Endothelial cell of umbilical vein (primary cell): ENCODE measurements around the gene MAG. TPM values are rescaled to one million over a fixed set of nuclear protein-coding genes. Genes with fewer than 3 reads are reported as not detected.

Experiments
- BruUV-seq: library from RNA; stranded (reverse); fragments of 400-500 nt; replicated peaks from 2 replicates; lab custom pipeline; 2021; lab: Mats Ljungman, UMichigan
- CTCF ChIA-PET: fragments of 300-600, 350-600 bp; sonication (Branson Sonifier 250); formaldehyde crosslinking; loops from one replicate; lab custom pipeline; 2021; ENCODE audit warnings: antibody characterized with exemption, inconsistent platforms; lab: Charles Lee
- POLR2A ChIA-PET: fragments of 300-600, 350-600 bp; sonication (Branson Sonifier 250); formaldehyde crosslinking; loops from one replicate; lab custom pipeline; 2021; ENCODE audit warnings: antibody characterized with exemption, inconsistent platforms; lab: Charles Lee
- DNase-seq: peaks from one replicate; pipeline ENCODE4 v3.0.0-alpha.2; 2011; ENCODE audit warnings: low read depth, low spot score
- FAIRE-seq: peaks from 2 replicates; lab custom pipeline; 2011; peaks lifted over from hg19 to GRCh38; lab: Jason Lieb, UNC
- H2AFZ ChIP-seq: 2 replicates; pipeline ENCODE4 v1.6.0; 2012; ENCODE audit warnings: low read depth, low read length, control low read depth, inconsistent platforms
- H3K27ac ChIP-seq: 2 replicates; pipeline ENCODE4 v1.5.1; 2011; ENCODE audit warnings: low read depth, mild to moderate bottlenecking, control low read depth, low read length, moderate library complexity; ENCODE audit not compliant: insufficient read depth
- H3K27me3 ChIP-seq, 2 experiments: 2 replicates each; pipeline versions ENCODE4 v1.6.0 to v1.6.1; 2011; ENCODE audit warnings: low read length in 2 of 2, mixed read lengths in 1 of 2; ENCODE audit not compliant: control insufficient read depth in 2 of 2, insufficient read depth in 2 of 2
- H3K36me3 ChIP-seq, 2 experiments: 2 replicates in 1 of 2; 3 replicates in 1 of 2; pipeline ENCODE4 v1.5.1; 2011; ENCODE audit warnings: low read length in 2 of 2, mild to moderate bottlenecking in 1 of 2, moderate library complexity in 1 of 2; ENCODE audit not compliant: control insufficient read depth in 2 of 2, insufficient read depth in 2 of 2; ENCODE audit errors: extremely low read depth in 1 of 2
- H3K4me1 ChIP-seq: 3 replicates; pipeline ENCODE4 v1.5.1; 2011; ENCODE audit warnings: mild to moderate bottlenecking, low read length; ENCODE audit not compliant: control insufficient read depth, insufficient read depth; ENCODE audit errors: extremely low read depth
- H3K4me2 ChIP-seq: 2 replicates; pipeline ENCODE4 v1.6.1; 2011; ENCODE audit warnings: low read length, control low read depth, mixed read lengths; ENCODE audit not compliant: insufficient read depth
- H3K4me3 ChIP-seq, 3 experiments: fragments of 200-600 bp in 1 of 3; sonication (generic), shearing (Covaris generic) in 1 of 3; replicated peaks in 1 of 3; 2 replicates each; pipeline ENCODE4 v1.5.1; 2011 to 2016; ENCODE audit warnings: control low read depth in 3 of 3, low read length in 3 of 3, mild to moderate bottlenecking in 2 of 3, inconsistent platforms in 1 of 3, low read depth in 1 of 3, moderate library complexity in 1 of 3; ENCODE audit not compliant: insufficient read depth in 1 of 3
- H3K79me2 ChIP-seq: 2 replicates; pipeline ENCODE4 v1.6.0; 2012; ENCODE audit warnings: low read length, inconsistent platforms; ENCODE audit not compliant: control insufficient read depth, insufficient read depth
- H3K9ac ChIP-seq: replicated peaks from 2 replicates; pipeline ENCODE3; 2011; ENCODE audit warnings: low read length, control low read depth; ENCODE audit not compliant: insufficient read depth; ENCODE audit errors: extremely low read depth
- H3K9me1 ChIP-seq: replicated peaks from 3 replicates; pipeline ENCODE4 v1.6.0; 2011; ENCODE audit warnings: mild to moderate bottlenecking, low read length; ENCODE audit not compliant: control insufficient read depth, insufficient read depth; ENCODE audit errors: extremely low read depth
- H3K9me3 ChIP-seq: replicated peaks from 2 replicates; pipeline ENCODE4 v1.5.1; 2012; ENCODE audit warnings: low read length, inconsistent platforms; ENCODE audit not compliant: control insufficient read depth, insufficient read depth
- H4K20me1 ChIP-seq: replicated peaks from 2 replicates; pipeline ENCODE3; 2011; ENCODE audit warnings: mild to moderate bottlenecking, low read length; ENCODE audit not compliant: control insufficient read depth, insufficient read depth; ENCODE audit errors: extremely low read depth
- EZH2 ChIP-seq: IDR thresholded peaks from 2 replicates; pipeline ENCODE4 v1.6.1; 2012; ENCODE audit warnings: borderline replicate concordance, low read depth, mild to moderate bottlenecking, moderate library complexity, low read length, inconsistent platforms; ENCODE audit not compliant: severe bottlenecking
- FOS ChIP-seq: IDR thresholded peaks from 2 replicates; pipeline ENCODE4 v1.6.1; 2011; ENCODE audit warnings: mild to moderate bottlenecking, low read length, moderate library complexity, borderline replicate concordance; ENCODE audit not compliant: insufficient read depth
- GATA2 ChIP-seq: IDR thresholded peaks from 2 replicates; pipeline ENCODE4 v1.7.0; 2011; ENCODE audit warnings: low read depth, mild to moderate bottlenecking, moderate library complexity, mixed read lengths, low read length; ENCODE audit not compliant: insufficient read length, insufficient read depth
- MYC ChIP-seq: IDR thresholded peaks from one replicate; pipeline ENCODE4 v1.6.1; 2011; ENCODE audit warnings: mild to moderate bottlenecking, low read depth, low read length
- POLR2A ChIP-seq: IDR thresholded peaks from 2 replicates; pipeline ENCODE4 v1.6.1; 2012; ENCODE audit warnings: low read depth, mild to moderate bottlenecking, control low read depth, low read length
- POLR2AphosphoS5 ChIP-seq: IDR thresholded peaks from 2 replicates; pipeline ENCODE4 v1.6.1; 2012; ENCODE audit warnings: low read depth, mild to moderate bottlenecking, control low read depth, low read length, moderate library complexity; ENCODE audit not compliant: insufficient read depth
- dilution Hi-C: fragments of 300-500 bp; cut with MboI; formaldehyde crosslinking; loops from one replicate; pipeline ENCODE4 v1.15.0; 2019; ENCODE audit warnings: low sequenced_read_pairs; ENCODE audit not compliant: extremely low pct_ligation_motif_present
- intact Hi-C: fragments of 100-400 bp; cut with micrococcal nuclease; formaldehyde crosslinking; loops from one replicate; pipeline ENCODE4 v1.10.0; 2022
- polyA plus RNA-seq, 4 experiments: library from polyadenylated mRNA; depleted of rRNA in 3 of 4; stranded (reverse) in 3 of 4; unstranded in 1 of 4; fragments of >200 nt; gene quantifications; 2 replicates each; pipeline versions ENCODE4 v1.2.1 to v1.2.3, GENCODE V29; 2011 to 2012; ENCODE audit warnings: missing spikeins in 1 of 4
- total RNA-seq: library from RNA; stranded (reverse); gene quantifications from 2 replicates; pipeline ENCODE4 v1.2.3, GENCODE V29; 2021
- TF ChIP-seq, protein P1 (sequence below), 2 donors: IDR thresholded peaks; 1 replicate in 1 of 2; 2 replicates in 1 of 2; pipeline ENCODE4 v1.5.1; 2011; ENCODE audit warnings: low read length in 2 of 2, mild to moderate bottlenecking in 2 of 2, moderate library complexity in 2 of 2, control low read depth in 1 of 2, inconsistent platforms in 1 of 2, low read depth in 1 of 2; ENCODE audit not compliant: insufficient read depth in 1 of 2; ENCODE audit errors: extremely low read depth in 1 of 2

Gene MAG
- total and polyA plus RNA-seq, 2 donors (not counting 3 experiments of a cell fraction or from before 2014, with no cell fraction given): not detected

DNA sequence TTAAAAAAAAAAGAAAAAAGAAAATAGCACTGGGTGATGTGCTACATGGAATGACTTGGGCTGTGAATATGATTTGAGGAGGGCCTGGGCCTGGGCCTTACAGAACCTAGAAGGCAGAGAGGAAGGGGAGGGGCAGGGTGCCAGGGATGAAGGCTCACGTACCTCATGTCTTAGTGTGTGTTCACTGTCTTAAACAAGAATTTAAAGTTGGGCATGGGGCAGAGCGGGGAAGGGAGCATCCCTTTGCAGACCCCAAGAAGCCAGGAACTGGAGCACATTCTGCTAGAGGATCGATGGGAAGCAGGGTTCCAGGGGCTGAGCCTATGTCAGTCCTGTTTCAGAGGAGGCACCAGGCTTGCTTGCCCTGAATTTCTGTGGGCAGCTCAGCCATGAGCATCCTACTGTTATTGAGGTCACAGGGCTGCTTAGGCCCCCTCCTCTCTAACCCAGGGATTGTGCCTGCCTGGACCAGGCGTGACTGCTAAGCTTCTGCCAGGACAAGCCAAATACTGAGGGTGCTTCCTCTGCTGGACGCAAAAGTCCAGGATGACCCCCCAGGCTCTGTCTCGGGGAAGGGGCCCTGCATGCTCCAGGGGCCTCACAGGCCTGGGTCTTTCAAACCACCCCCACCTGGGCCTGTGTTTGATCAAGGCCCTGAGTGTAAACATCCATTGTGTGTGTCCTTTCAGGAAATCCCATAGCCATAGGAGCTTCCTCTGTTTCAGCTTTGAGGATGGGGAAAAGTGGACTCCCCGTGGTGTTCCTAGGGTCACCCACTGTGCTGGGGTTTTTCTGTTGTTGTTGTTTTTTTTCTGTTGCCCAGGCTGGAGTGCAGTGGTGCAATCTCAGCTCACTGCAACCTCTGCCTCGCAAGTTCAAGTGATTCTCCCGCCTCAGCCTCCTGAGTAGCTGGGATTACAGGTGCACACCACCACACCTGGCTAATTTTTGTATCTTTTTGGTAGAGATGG is 38.4 kb upstream of the MAG start:
- H3K4me2 ChIP-seq: no peak overlapping the region
- TF ChIP-seq FOS (no peak), POLR2AphosphoS5 (no peak), GATA2 (no peak), MYC (no peak), POLR2A (no peak), EZH2 (no peak)
- TF ChIP-seq, protein P1, sequence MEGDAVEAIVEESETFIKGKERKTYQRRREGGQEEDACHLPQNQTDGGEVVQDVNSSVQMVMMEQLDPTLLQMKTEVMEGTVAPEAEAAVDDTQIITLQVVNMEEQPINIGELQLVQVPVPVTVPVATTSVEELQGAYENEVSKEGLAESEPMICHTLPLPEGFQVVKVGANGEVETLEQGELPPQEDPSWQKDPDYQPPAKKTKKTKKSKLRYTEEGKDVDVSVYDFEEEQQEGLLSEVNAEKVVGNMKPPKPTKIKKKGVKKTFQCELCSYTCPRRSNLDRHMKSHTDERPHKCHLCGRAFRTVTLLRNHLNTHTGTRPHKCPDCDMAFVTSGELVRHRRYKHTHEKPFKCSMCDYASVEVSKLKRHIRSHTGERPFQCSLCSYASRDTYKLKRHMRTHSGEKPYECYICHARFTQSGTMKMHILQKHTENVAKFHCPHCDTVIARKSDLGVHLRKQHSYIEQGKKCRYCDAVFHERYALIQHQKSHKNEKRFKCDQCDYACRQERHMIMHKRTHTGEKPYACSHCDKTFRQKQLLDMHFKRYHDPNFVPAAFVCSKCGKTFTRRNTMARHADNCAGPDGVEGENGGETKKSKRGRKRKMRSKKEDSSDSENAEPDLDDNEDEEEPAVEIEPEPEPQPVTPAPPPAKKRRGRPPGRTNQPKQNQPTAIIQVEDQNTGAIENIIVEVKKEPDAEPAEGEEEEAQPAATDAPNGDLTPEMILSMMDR (IDR thresholded peaks at IDR 0.05; ENCODE audit: extremely low read depth in 1 of 2, insufficient read depth in 1 of 2, low read depth in 1 of 2, low read length in 2 of 2): no peak
- no peak overlapping the region for H3K9ac ChIP-seq
- FAIRE-seq (no peak), DNase-seq (no peak)
- no peaks in the 10 kb centered on the region for H4K20me1 ChIP-seq
- no peak overlapping the region for H3K27ac ChIP-seq
- POLR2A ChIA-PET: no interaction called here
- H2AFZ ChIP-seq: no peak overlapping the region
- no peaks in the 10 kb centered on the region for H3K36me3 ChIP-seq
- peaks cover 15 to 21% of the 10 kb centered on the region in 2 experiments for H3K27me3 ChIP-seq
- intact Hi-C loops (no loop called here), dilution Hi-C loops (no loop called here)
- BruUV-seq: no TSS peak
- H3K9me3 ChIP-seq: no peaks in the 10 kb centered on the region
- CTCF ChIA-PET: no interaction called here
- peaks cover 3% of the 10 kb centered on the region for H3K4me1 ChIP-seq
- H3K79me2 ChIP-seq: no peaks in the 10 kb centered on the region
- no peaks in the 10 kb centered on the region for H3K9me1 ChIP-seq
- no peak overlapping the region for H3K4me3 ChIP-seq
